ENCODE data around the gene FOXP1. TPM values are rescaled to one million over a fixed set of nuclear protein-coding genes. Genes with fewer than 3 reads are reported as not detected.
A peak's percentile ranks its signal among the peaks of the same experiment; 100 is the strongest.

Gene FOXP1
- total and polyA plus RNA-seq, 2 of the 8 experiments (the other 6 are each of a cell fraction or from before 2014, with no cell fraction given): 13.9 to 25.4 TPM

DNA sequence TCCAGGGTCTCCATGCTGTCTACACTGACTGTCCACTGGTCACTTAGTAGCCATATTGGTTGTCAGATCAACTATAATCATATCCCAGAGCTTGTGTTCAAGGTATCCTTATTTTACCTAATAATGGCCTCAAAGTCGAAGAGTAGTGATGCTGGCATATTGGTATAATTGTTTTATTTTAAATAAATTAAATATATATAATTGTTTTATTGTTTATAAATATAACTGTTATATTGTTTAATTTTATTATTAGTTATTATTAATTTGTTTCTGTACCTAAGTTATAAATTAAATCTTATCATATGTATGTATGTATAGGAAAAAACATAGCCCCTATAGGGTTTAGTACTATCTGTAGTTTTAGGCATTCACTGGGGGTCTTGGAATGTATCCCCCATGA is 205.0 kb downstream of the FOXP1 start:
- H2AFZ ChIP-seq (ENCODE audit: low read length): no peak overlapping the region
- no peaks in the 10 kb centered on the region for H3K27me3 ChIP-seq (replicated peaks in 1 of 4; ENCODE audit: control insufficient read depth in 3 of 4, extremely low read depth in 1 of 4, insufficient read depth in 3 of 4, low read length in 3 of 4)
- H3K36me3 ChIP-seq (ENCODE audit: control insufficient read depth in 2 of 4, insufficient read depth in 4 of 4, low read length in 3 of 4): no peaks in the 10 kb centered on the region
- no peak overlapping the region; a peak in 1 of 7 replicates for H3K9ac ChIP-seq (replicated peaks in 1 of 4; ENCODE audit: extremely low read depth in 1 of 4, low read depth in 3 of 4, low read length in 3 of 4)
- no peaks in the 10 kb centered on the region for H3K79me2 ChIP-seq (ENCODE audit: control insufficient read depth in 1 of 2, insufficient read depth in 2 of 2, low read length in 2 of 2)
- H2BK12ac ChIP-seq (ENCODE audit: low read depth, low read length): no peak overlapping the region
- DNase-seq (ENCODE audit: low read depth in 1 of 2, low spot score in 2 of 2) (no peak), FAIRE-seq (no peak)
- H3K56ac ChIP-seq (replicated peaks; ENCODE audit: insufficient read length, low read depth, low read length): no peak overlapping the region
- no peaks in the 10 kb centered on the region for H3K79me1 ChIP-seq (ENCODE audit: low read depth, low read length)
- no peak overlapping the region for H2BK120ac ChIP-seq (replicated peaks; ENCODE audit: low read depth, low read length)
- H3K14ac ChIP-seq (ENCODE audit: insufficient read length): no peak overlapping the region
- no peak overlapping the region for H2AK5ac ChIP-seq (ENCODE audit: low read depth, low read length)
- H3K4me1 ChIP-seq (replicated peaks in 1 of 4; ENCODE audit: control insufficient read depth in 3 of 4, insufficient read depth in 4 of 4, low read length in 3 of 4): peaks cover 0 to 3% (median 0%) of the 10 kb centered on the region in 4 experiments; a peak in 2 of 7 replicates
- H4K20me1 ChIP-seq (replicated peaks in 1 of 2; ENCODE audit: control insufficient read depth in 1 of 2, insufficient read depth in 2 of 2, low read length in 2 of 2): no peaks in the 10 kb centered on the region
- no peak overlapping the region for H3K4ac ChIP-seq (replicated peaks; ENCODE audit: insufficient read length, low read depth, low read length)
- no peak overlapping the region for H3K23ac ChIP-seq (ENCODE audit: insufficient read length)
- H2BK5ac ChIP-seq (ENCODE audit: low read depth, low read length): no peak overlapping the region
- peak overlapping the region; percentile 20; the same call in 1 of the 2 replicates for H2BK15ac ChIP-seq (ENCODE audit: low read length)
- no peak overlapping the region for H4K8ac ChIP-seq (ENCODE audit: extremely low read depth, insufficient read depth, low read length)
- H3K23me2 ChIP-seq (ENCODE audit: low read depth, low read length): no peaks in the 10 kb centered on the region
- H2BK20ac ChIP-seq (ENCODE audit: low read length): no peak overlapping the region
- no peak overlapping the region for H4K91ac ChIP-seq (replicated peaks; ENCODE audit: insufficient read length, low read length)
- H3K4me3 ChIP-seq (ENCODE audit: extremely low read depth in 1 of 4, insufficient read depth in 2 of 4, low read depth in 3 of 4, low read length in 4 of 4): no peak overlapping the region
- TF ChIP-seq, protein P1, sequence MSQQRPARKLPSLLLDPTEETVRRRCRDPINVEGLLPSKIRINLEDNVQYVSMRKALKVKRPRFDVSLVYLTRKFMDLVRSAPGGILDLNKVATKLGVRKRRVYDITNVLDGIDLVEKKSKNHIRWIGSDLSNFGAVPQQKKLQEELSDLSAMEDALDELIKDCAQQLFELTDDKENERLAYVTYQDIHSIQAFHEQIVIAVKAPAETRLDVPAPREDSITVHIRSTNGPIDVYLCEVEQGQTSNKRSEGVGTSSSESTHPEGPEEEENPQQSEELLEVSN (IDR thresholded peaks at IDR 0.05): no peak
- H3K4me2 ChIP-seq (ENCODE audit: insufficient read depth in 1 of 2, low read depth in 2 of 2, low read length in 2 of 2): no peak overlapping the region
- CTCF ChIA-PET (ENCODE audit: partially characterized antibody): no interaction called here
- no peak overlapping the region for H4K5ac ChIP-seq (ENCODE audit: insufficient read length, low read depth, low read length)
- POLR2A ChIA-PET (ENCODE audit: partially characterized antibody): no interaction called here
- no peak overlapping the region for H3K27ac ChIP-seq (ENCODE audit: low read depth, low read length)
- H3K18ac ChIP-seq (ENCODE audit: extremely low read depth, low read length): no peak overlapping the region
- no peaks in the 10 kb centered on the region for H3K9me3 ChIP-seq (ENCODE audit: insufficient read depth in 2 of 2, low read depth in 1 of 2, low read length in 1 of 2)
- WGBS, 2 experiments (ENCODE audit: extremely low coverage in 1 of 2, insufficient coverage in 1 of 2, insufficient read length in 1 of 2, insufficient replicate concordance in 2 of 2, low coverage in 1 of 2, low lambda C conversion rate in 2 of 2, missing lambda C conversion rate in 1 of 2): 88% methylated on average over 1 of the region's 1 CpG; no CpG with 5 or more reads in 1 of the 2 experiments

Measured in H1 (cell line).